ENCODE data around the gene SLC2A1. TPM values are rescaled to one million over a fixed set of nuclear protein-coding genes. Genes with fewer than 3 reads are reported as not detected.

The SLC2A1 gene
- total RNA-seq, 2 experiments from 2014 or later = 105 to 114 TPM

GRCh38 chr1:42933060-42933586 is 25.5 kb downstream of the SLC2A1 start:
- peaks cover 58% of the 10 kb centered on the region for H3K36me3 Mint-ChIP-seq
- peaks cover 79% of the 10 kb centered on the region for H3K4me1 Mint-ChIP-seq
- no peak for DNase-seq
- H3K27me3 Mint-ChIP-seq = no peaks in the 10 kb centered on the region
- no peaks in the 10 kb centered on the region for H3K9me3 Mint-ChIP-seq
- peak overlapping the region; percentile 89 for H3K27ac Mint-ChIP-seq
- H3K4me3 Mint-ChIP-seq = peak overlapping the region; percentile 41

GRCh38 chr1:42932442-42932941 is 26.2 kb downstream of the SLC2A1 start:
- Mint-ChIP-seq H3K36me3 (peaks cover 56% of the 10 kb centered on the region), H3K9me3 (no peaks in the 10 kb centered on the region), H3K4me1 (peaks cover 72% of the 10 kb centered on the region), H3K27ac (peak overlapping the region; percentile 89), H3K4me3 (peak overlapping the region; percentile 41), H3K27me3 (no peaks in the 10 kb centered on the region)
- no peak for DNase-seq

GRCh38 chr1:42931911-42932422 is 26.7 kb downstream of the SLC2A1 start:
- Mint-ChIP-seq H3K27ac (peak overlapping the region; percentile 89), H3K36me3 (peaks cover 52% of the 10 kb centered on the region), H3K4me1 (peaks cover 67% of the 10 kb centered on the region), H3K4me3 (peak overlapping the region; percentile 41), H3K9me3 (no peaks in the 10 kb centered on the region), H3K27me3 (no peaks in the 10 kb centered on the region)
- DNase-seq = peak; percentile 77

DNA sequence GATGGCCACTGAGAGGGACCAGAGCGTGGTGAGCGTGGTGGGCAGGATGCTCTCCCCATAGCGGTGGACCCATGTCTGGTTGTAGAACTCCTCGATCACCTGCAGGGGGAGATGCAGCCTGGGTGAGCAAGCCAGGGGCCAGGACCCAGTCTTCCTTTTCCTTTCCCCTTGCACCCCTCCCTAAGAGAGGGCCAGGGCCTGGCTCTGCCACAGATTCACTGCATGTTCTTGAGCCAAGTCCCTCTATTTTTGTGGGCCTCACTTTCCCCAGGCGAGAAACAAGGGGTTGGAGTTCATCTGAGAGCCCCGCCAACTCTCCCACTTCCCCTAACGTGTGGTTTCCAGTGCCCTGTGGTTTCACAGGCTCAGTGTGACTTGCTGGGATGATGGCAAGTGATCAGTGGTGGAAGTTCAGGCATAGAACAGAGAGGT is 27.5 kb downstream of the SLC2A1 start:
- H3K27ac Mint-ChIP-seq = peak overlapping the region; percentile 89
- H3K27me3 Mint-ChIP-seq = no peaks in the 10 kb centered on the region
- peak overlapping the region; percentile 60 for H3K4me3 Mint-ChIP-seq
- peaks cover 62% of the 10 kb centered on the region for H3K4me1 Mint-ChIP-seq
- peak; percentile 58 for DNase-seq
- H3K9me3 Mint-ChIP-seq = no peaks in the 10 kb centered on the region
- H3K36me3 Mint-ChIP-seq = peaks cover 46% of the 10 kb centered on the region

DNA sequence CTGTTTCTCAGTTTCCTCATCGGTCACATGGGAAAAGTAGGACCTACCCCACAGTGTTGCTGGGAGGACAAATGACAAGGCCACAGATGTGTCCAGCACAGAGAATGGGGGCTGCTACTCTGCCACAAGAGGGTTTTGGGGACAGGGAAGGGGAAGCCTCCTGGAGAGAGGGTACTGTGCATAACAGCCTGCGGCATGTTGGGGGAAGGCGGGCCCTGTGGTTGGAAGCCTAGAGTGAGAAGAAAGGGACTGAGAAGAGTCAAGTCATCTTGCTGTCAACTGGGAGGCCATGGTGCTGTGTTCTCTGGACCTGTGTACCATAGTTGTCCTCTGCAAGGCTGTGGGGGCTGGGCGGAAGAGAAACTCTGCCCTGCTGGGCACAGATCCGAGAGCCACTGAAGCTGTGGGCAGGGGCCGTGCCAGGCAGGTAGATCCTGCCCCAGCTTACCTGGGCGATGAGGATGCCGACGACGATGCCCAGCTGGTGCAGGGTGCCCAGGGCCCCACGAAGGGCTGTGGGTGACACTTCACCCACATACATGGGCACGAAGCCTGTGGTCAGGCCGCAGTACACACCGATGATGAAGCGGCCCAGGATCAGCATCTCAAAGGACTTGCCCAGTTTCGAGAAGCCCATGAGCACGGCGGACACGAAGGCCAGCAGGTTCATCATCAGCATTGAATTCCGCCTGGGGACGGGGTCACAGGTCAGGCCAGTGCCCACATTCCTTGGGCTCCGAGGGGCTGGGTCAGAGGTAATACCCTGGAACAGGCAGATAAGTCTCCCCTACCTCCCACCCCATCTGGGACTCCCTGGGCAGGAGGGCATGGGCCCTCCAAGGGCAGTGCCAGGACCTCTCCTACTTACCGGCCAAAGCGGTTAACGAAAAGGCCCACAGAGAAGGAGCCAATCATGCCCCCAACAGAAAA is 28.2 kb downstream of the SLC2A1 start:
- Mint-ChIP-seq H3K4me1 (peaks cover 61% of the 10 kb centered on the region), H3K27me3 (no peaks in the 10 kb centered on the region), H3K27ac (peak overlapping the region; percentile 89), H3K4me3 (no peak overlapping the region), H3K9me3 (no peaks in the 10 kb centered on the region), H3K36me3 (peaks cover 45% of the 10 kb centered on the region)
- no peak for DNase-seq

DNA sequence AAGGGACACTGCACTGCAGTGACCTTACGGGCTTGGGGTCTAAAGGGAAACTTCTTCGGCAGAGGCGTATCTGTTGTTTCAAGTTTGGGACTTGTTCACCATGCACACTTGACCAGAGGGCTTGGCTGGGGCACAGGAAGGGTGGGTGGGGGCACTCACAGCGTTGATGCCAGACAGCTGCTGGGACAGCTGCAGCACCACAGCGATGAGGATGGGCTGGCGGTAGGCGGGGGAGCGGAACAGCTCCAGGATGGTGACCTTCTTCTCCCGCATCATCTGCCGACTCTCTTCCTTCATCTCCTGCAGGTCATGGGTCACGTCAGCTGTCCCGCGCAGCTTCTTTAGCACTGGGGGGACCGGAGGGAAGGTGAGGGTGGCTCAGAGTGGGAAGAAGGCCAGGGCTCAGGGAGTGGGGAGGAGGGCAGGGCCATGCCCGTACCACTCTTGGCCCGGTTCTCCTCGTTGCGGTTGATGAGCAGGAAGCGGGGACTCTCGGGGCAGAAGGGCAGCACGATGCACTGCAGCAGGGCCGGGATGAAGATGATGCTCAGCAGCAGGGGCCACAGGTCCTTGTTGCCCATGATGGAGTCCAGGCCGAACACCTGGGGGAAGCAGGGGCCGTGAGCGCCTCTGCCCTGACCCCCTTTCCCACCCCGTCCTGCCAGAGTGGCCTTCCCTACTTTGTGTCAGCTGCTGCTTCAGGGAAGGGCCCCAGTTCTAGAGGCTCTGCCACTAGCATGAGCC is 29.1 kb downstream of the SLC2A1 start:
- Mint-ChIP-seq H3K27ac (peak overlapping the region; percentile 89), H3K4me1 (peaks cover 59% of the 10 kb centered on the region), H3K36me3 (peaks cover 41% of the 10 kb centered on the region), H3K4me3 (no peak overlapping the region), H3K27me3 (no peaks in the 10 kb centered on the region), H3K9me3 (no peaks in the 10 kb centered on the region)
- no peak for DNase-seq

- H3K27me3 Mint-ChIP-seq = no peaks in the 10 kb centered on the region
- H3K9me3 Mint-ChIP-seq = no peaks in the 10 kb centered on the region
- no peak overlapping the region for H3K27ac Mint-ChIP-seq
- H3K4me1 Mint-ChIP-seq = peaks cover 54% of the 10 kb centered on the region
- H3K4me3 Mint-ChIP-seq = no peak overlapping the region
- DNase-seq = no peak
- H3K36me3 Mint-ChIP-seq = peaks cover 34% of the 10 kb centered on the region
These were observed 29.8 kb downstream of the SLC2A1 start for GRCh38 chr1:42928859-42929258.

- no peaks in the 10 kb centered on the region for H3K27me3 Mint-ChIP-seq
These were observed 30.7 kb downstream of the SLC2A1 start for GRCh38 chr1:42927920-42928505.

DNA sequence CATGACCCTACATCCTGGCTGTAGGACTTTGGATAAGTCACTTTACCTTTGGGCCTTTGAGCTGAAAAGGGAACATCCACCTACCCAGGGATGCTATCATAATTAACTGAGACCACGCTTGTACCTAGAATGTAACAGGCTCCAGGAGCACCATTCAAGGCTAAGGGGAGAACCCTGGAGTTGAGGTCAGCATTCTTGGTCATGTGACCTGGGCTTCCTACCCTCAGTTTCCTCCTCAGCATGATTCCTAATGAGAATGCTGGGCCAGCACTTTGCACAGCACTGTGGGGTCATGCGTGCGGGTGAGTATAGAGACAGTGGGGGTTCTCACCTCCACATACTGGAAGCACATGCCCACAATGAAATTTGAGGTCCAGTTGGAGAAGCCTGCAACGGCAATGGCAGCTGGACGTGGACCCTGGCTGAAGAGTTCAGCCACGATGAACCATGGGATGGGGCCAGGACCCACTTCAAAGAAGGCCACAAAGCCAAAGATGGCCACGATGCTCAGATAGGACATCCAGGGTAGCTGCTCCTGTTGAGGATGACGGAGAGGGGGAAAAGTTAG is 31.3 kb downstream of the SLC2A1 start:
- no peak for DNase-seq
- Mint-ChIP-seq H3K4me3 (no peak overlapping the region), H3K4me1 (peaks cover 51% of the 10 kb centered on the region), H3K36me3 (peaks cover 29% of the 10 kb centered on the region), H3K27me3 (no peaks in the 10 kb centered on the region), H3K9me3 (no peaks in the 10 kb centered on the region), H3K27ac (no peak overlapping the region)

More at GRCh38 chr1:42927920-42928505, 30.7 kb downstream of the SLC2A1 start:
- peaks cover 31% of the 10 kb centered on the region for H3K36me3 Mint-ChIP-seq
- no peak for DNase-seq
- H3K27ac Mint-ChIP-seq = peak overlapping the region; percentile 44
- no peak overlapping the region for H3K4me3 Mint-ChIP-seq
- H3K4me1 Mint-ChIP-seq = peaks cover 53% of the 10 kb centered on the region
- no peaks in the 10 kb centered on the region for H3K9me3 Mint-ChIP-seq

GRCh38 chr1:42926879-42927242 is 31.8 kb downstream of the SLC2A1 start:
- Mint-ChIP-seq H3K9me3 (no peaks in the 10 kb centered on the region), H3K27me3 (no peaks in the 10 kb centered on the region), H3K27ac (no peak overlapping the region), H3K36me3 (peaks cover 29% of the 10 kb centered on the region), H3K4me3 (no peak overlapping the region), H3K4me1 (peaks cover 46% of the 10 kb centered on the region)
- DNase-seq = no peak

DNA sequence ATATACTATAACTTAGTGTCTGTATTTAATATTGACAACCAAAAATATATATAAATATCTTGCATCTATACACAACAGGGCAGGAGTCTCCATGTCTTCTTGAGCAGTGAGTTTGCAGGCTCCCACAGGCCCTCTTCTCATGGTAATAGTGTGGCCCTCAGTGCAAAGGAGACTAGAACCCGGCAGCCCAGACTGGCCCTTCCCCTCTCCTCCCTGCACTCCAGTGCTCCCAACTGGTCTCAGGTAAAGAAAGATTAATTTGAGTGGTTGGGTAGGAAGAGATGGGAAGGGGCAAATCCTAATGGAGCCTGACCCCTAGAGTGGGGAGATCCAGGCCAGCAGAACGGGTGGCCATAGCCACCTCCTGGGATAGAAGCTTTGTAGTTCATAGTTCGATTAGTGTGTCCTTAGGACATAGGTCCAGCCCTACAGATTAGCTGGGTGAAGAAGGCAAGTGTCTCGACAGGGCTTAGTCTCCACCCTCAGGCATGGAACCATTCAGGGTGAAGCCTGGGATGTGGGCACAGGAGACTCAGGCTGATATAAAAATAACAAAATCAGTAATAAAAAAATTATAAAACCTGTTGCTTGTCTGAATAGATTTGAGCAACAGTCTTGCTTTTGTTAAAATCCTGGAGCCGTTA is 32.3 kb downstream of the SLC2A1 start:
- no peak for DNase-seq
- Mint-ChIP-seq H3K9me3 (no peaks in the 10 kb centered on the region), H3K27me3 (no peaks in the 10 kb centered on the region), H3K4me3 (no peak overlapping the region), H3K36me3 (peaks cover 28% of the 10 kb centered on the region), H3K4me1 (peaks cover 41% of the 10 kb centered on the region), H3K27ac (peak overlapping the region; percentile 50)

DNA sequence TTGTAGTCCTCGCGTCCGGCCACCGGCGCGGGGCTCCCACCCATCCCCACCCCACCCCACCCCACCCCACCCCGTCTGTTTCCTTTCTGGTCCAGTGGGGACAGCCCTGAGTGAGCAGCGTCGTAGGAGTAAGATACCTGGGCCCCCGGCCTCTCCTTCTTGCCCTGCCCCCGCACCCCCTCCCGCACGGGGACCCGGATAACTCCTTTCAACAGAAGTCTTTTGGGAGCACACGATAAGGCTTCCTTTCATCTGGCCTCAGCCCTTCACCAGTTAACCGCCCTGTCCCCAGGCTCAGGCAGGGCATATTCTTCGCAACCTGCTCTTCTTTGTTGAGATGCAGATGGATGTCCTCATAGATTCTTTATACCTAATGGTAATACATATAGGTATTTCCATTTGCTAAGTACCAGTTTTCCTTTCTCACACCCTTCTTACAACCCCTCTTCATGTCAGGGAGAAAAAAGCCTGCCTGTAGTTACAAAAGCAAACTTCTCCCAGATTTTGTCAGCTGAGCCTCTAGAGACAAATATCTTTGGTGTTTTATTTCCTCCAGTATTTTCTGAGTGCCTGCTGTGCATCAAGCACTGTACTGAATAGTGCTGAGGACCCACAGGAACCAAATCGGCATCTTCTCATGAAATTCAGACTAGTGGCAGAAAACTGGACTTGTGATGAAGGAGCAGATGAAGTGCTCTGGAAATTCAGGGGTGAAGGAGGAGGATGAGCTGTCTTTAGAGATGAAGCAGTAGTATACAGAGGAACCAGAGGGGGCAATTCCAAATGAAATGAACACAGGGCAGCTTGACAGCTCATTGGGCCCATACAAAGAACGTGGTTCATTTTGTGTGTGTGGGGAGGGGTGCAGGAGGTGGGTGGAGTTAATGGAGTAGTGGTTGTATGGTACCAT is 33.6 kb downstream of the SLC2A1 start:
- H3K27ac Mint-ChIP-seq = peak overlapping the region; percentile 92
- H3K36me3 Mint-ChIP-seq = peaks cover 19% of the 10 kb centered on the region
- H3K27me3 Mint-ChIP-seq = no peaks in the 10 kb centered on the region
- peak overlapping the region; percentile 71 for H3K4me3 Mint-ChIP-seq
- peaks cover 33% of the 10 kb centered on the region for H3K4me1 Mint-ChIP-seq
- DNase-seq = no peak
- H3K9me3 Mint-ChIP-seq = no peaks in the 10 kb centered on the region

All from activated naive CD8-positive, alpha-beta T cell treated with anti-CD3 and anti-CD28 coated beads for 36 hours (primary cell).